SHP77 treated with DMSO at 0.1 percent for 48 hours (cell line): Measurements from ENCODE around the gene LPAR2.

Experiments used
- DNase-seq: peaks from one replicate; lab custom pipeline; 2025; lab: John Stamatoyannopoulos, UW

The LPAR2 gene

DNA sequence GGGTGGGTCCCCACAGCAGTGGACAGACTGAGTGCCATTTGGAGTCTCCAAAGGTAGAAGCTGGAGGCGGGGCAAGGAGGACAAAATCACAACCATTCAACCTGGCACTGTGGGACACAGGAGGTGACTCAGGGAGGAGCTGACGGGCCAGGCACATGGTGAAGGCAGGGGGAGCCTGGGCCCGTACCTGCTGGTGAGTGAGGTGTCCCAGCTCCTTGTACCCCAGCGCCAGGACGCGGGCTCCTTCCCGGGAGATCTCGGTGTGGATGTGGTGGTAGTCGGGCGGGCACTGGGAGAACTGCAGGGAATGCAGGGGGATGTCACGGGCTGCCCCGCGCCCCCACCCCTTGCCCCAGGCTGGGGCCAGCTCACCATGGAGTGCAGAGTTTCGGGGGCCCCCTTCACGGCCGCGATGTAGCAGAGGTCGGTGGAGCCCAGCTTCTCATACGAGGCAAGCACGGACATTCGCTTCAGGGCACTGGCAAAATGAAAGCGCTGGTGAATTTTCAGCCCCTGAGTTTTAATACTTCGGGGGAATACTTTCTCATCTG lies 25.7 kb upstream of the LPAR2 start:
- no peak for DNase-seq

DNA sequence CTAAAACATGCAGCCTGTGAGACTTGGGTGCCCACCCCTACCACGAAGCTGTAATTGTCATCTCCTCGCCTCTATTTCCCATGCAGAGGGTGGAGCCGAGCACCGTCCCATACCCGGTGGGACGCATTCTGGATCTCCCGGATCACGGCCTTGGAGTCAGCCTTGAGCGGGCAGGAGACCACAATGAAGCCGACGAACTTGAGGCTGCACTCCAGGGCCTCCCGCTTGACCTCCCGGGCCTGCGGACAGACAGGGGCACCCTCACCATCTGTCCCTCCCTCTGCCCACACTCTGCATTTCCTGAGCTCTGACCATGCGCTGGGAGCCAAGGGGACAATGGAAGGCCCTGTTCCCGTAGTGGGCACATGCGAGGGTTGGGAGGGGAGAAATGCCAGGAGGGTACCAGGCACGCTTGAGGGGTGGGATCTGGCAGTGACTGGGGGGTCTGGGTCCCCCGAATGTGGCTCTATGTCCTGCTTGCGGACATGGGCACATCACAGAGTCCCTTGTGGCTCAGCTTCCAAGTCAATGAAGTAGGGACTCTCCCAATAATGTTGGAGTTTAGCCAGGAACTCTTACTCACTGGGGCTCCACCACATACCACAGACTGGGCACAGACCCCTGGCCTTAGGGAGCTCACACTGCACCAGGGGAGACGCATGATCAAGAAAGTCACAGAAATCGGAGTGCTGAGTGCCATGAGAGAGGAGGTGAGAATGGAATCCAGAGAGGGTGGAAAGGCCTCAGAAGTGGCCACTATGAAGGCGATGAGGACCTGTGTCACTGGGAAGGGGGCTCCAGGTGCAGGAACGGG lies 24.7 kb upstream of the LPAR2 start:
- DNase-seq = no peak

GRCh38 chr19:19651076-19651475 lies 23.1 kb upstream of the LPAR2 start:
- no peak for DNase-seq

DNA sequence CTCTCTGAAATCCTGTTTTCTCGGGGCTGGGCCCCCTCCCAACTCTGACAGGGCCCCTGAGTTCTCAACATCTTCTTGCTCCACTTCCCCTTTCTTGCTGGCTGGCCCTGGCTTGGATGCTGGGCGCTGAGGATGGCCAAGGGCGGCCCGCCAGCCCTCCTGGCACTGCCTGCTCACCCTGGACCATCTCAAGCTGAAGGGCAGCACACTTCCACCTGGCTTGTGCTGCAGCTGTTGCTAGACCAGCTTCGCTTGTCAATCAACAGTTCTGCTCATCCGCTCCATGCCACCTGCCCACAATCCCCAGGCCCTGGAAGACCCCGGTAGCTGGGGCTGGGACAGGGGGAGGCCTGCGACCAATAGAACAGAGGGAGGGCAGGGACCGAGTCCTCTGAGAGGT lies 22.3 kb upstream of the LPAR2 start:
- no peak for DNase-seq

GRCh38 chr19:19649580-19649995 lies 21.6 kb upstream of the LPAR2 start:
- DNase-seq = no peak

- no peak for DNase-seq
These were observed 21.1 kb upstream of the LPAR2 start for GRCh38 chr19:19649155-19649554.

DNA sequence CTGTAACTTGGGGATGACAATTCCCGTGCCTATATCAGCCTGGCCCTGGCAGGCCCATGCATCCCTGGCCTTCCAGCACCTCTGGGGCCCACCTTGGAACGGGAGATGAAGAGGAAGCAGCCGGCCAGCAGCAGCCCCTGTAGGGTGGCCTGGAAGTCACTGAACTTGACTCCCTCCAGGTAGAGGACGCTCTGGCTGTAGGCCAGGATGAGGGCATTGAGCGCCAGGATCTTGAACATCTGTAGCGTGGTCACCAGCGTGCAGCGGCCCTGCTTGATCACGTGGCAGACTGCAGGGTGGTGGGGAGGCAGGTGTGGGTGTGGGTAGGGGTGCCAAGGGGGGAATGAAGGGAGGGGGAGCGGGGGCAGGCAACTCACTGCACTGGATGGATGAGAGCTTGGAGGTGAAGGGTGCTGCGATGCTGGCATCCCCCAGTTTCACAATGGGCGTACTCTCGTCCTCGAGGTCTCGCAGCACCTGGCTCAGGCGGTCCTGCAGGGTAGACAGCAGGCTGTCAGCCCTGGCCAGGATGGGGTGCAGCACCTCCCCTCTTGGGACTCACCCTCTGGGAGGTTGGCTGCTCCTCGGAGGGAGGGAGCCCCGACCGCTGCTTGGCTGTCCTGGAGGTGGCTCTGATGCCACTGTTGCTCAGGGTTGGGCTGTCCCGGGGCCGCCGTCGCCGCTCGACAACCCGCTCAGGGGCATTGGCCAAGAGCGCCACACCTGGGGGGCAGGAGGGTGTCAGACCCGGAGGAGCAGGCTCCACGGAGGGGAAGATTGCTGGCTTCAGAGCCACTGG lies 19.2 kb upstream of the LPAR2 start:
- no peak for DNase-seq

GRCh38 chr19:19645233-19645870 lies 17.3 kb upstream of the LPAR2 start:
- no peak for DNase-seq

- no peak for DNase-seq
These were observed 16.0 kb upstream of the LPAR2 start for GRCh38 chr19:19644054-19644388.

DNA sequence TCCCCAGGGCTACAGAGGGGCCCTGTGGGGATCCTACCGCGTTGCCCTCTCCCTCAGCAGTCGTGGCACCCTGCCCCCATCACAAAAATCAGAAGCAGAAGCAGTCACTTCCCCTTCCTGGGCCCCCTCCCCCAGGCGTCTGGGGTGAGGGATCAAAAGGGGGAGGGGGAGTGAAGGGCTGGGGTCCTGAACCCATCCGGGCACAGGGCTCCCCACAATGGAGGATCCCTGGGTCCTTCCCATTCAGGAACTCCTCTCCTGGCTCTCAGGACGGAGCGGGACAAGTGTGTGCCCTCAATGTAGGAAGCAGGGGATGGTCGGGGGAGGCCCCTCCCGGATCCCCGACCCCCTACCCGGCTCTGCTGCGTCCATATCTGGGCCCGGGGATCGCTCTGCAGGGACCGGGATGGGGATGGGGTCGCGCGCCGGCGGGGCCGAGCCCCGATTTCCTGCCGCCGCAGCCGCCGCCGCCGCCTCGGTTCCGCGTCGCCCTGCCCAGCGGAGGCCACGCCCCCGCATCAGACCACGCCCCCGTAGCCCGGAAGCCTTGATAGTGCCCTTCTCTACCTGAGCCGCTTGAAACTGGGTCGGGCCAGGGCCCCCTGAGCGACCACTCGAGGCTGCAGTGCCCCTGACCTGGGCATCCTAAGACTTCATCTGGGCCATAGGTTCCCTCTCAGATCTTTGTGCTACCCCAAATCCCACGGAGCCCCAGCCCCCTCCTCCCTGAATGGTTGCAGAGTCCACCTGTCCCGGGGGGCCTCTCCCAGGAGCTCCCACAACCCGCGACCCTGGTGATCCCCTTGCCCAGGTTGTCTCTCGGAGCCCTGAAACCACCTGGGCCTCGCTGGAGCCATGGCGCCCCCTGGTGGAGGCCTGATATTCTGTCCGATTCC lies 15.4 kb upstream of the LPAR2 start, which contains the start of gene GMIP:
Gene GMIP (minus strand): TSS at position 500 of the 896 bp plus-strand sequence. CDS start 128 bp downstream, at position 372.
- no peak for DNase-seq

DNA sequence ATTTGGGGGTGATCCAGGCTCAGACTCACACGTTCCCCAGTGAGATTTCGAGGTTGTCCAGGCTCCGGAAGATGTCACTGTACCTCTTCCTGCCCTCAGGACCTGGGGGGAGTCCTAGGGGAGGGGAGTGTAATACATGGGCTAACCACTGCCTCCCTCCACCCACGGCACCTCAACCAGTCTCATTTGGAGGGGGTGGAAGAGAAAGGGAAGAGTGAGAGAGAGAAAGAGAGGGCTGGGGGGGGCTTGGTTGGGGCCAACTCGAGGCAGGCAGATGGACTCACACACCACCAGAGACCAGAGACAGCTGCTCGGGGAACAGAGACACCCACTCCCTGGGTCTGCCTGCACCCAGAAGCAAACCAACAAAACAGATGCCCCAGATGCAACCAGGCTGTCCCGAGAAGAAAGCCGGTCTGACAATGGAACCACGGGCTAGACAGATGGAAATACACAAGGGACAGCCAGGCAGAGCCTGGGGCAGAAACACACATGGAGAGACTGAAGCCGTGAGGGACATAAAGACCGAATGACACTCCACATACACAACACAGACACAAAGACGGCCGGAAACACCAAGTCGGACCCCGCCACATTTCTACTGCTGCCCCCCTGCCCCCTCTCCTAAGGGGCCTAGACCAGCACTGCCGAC lies 14.6 kb upstream of the LPAR2 start:
- no peak for DNase-seq

DNA sequence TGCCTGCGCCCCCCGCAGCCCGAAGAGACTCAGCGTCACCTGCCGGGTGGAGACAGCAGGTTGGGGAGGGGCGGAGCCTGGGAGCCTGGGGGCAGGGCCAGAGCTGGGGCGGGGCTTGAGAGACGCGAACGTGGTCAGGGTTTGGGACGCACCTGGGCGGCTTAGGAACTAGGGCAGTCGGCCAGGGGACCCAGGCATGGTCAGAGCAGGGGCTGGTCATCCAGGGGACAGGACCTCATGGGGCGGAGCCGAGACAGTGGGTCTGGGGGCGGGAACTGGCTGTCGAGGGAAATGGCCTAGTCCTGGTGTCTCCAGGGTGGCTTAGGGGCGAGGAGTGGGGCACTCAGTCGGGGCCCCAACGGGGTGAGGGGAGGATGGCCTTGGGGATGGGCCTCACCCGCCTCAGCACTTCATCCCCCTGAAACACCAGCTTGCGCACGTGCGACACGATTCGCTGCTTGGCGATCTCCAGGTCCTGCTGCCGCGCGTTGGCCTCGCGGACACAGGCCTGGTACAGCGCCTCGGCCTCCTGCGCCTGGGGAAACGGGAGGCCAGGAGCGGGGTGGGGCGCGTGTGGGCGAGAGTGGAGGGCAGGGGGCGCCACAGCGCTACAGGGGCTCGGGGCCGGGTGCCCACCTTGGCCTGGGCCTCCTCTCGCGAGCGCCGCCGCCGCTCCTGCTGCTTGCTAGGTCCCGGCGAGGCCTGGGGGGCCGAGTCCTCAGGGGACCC lies 9.7 kb upstream of the LPAR2 start:
- no peak for DNase-seq

GRCh38 chr19:19637186-19637522 lies 9.1 kb upstream of the LPAR2 start:
- no peak for DNase-seq

DNA sequence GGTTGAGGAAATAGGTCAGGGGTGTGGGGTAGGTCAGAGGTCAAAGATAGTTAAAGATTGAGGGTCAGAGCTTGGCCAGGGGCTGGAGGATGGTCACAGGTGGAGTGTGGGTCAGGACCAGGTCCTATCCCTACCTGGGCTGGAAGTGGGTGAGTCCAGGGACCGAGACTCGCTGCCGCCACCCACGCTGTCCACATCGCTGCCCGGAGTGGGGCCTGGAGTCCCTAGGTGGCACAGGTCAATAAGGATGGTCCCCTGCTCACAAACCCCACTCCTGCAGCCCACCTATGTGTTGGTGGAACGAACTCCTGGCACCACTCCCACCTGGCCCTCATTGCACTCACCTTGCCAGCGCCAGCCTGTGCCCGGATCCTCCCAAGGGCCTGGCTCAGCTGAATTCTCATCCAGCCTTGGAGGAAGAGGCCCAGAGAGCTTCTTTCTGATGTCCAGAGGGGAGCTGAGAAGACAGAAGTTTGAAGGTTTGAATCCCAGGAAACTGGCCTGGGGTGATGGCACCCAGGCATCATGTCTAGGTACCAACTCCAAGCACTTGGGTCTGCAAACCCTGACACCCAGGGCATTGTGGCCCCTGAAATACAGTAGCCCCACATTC lies 8.7 kb upstream of the LPAR2 start:
- DNase-seq = no peak

- DNase-seq = no peak
These were observed 7.3 kb upstream of the LPAR2 start for GRCh38 chr19:19635313-19635702.

GRCh38 chr19:19634516-19635312 lies 6.7 kb upstream of the LPAR2 start:
- no peak for DNase-seq

- no peak for DNase-seq
These were observed 5.9 kb upstream of the LPAR2 start for GRCh38 chr19:19633711-19634515.

- no peak for DNase-seq
These were observed 4.6 kb upstream of the LPAR2 start for GRCh38 chr19:19632661-19633060.
